B cell (primary cell): Measurements from ENCODE around the gene TSC22D4. TPM values are rescaled to one million over a fixed set of nuclear protein-coding genes. Genes with fewer than 3 reads are reported as not detected.
A peak's percentile ranks its signal among the peaks of the same experiment; 100 is the strongest.

Experiments
- ATAC-seq: fragments of 200-7000 bp; cut with Tn5 transposase; one replicate; pipeline ENCODE4 v1.10.0; 2021; ENCODE audit warnings: low read depth, mild to moderate bottlenecking, moderate number of reproducible peaks, moderate library complexity
- CTCF ChIA-PET: fragments of 350-600 bp; sonication (Branson Sonifier 250); formaldehyde crosslinking; loops from one replicate; lab custom pipeline; 2021; ENCODE audit warnings: antibody characterized with exemption, inconsistent platforms; lab: Charles Lee
- POLR2A ChIA-PET: fragments of 350-600 bp; sonication (Branson Sonifier 250); formaldehyde crosslinking; loops from one replicate; lab custom pipeline; 2021; ENCODE audit warnings: antibody characterized with exemption; lab: Charles Lee
- DNase-seq: peaks from one replicate; pipeline ENCODE4 v3.0.0; 2013
- H2AFZ ChIP-seq: 2 replicates; pipeline ENCODE4 v1.6.1; 2012; ENCODE audit warnings: mild to moderate bottlenecking, low read depth, low read length; ENCODE audit not compliant: insufficient read depth, poor library complexity, severe bottlenecking
- H3K27ac ChIP-seq, 2 donors: 1 replicate in 1 of 2; 2 replicates in 1 of 2; pipeline ENCODE4 v1.5.1; 2012 to 2013; ENCODE audit warnings: low read length in 2 of 2, mild to moderate bottlenecking in 2 of 2, moderate library complexity in 1 of 2
- H3K27me3 ChIP-seq, 4 experiments: fragments of 200-600 bp in 1 of 4; sonication (generic) in 1 of 4; replicated peaks in 1 of 4; 1 replicate in 2 of 4; 2 replicates in 2 of 4; pipeline versions ENCODE4 v1.6.1 to v1.7.0; 2013 to 2016; ENCODE audit warnings: low read length in 3 of 4, mild to moderate bottlenecking in 2 of 4, mixed read lengths in 1 of 4, moderate library complexity in 1 of 4; ENCODE audit not compliant: insufficient read depth in 4 of 4, control insufficient read depth in 3 of 4; ENCODE audit errors: control extremely low read depth in 1 of 4
- H3K36me3 ChIP-seq, 2 experiments: replicated peaks in 1 of 2; 1 replicate in 1 of 2; 2 replicates in 1 of 2; pipeline versions ENCODE4 v1.6.1 to v1.7.1; 2013; ENCODE audit warnings: low read length in 1 of 2; ENCODE audit not compliant: insufficient read depth in 2 of 2, control insufficient read depth in 1 of 2; ENCODE audit errors: control extremely low read depth in 1 of 2, extremely low read depth in 1 of 2
- H3K4me1 ChIP-seq, 2 donors: fragments of 200-600 bp in 1 of 2; sonication (generic) in 1 of 2; 1 replicate in 1 of 2; 2 replicates in 1 of 2; pipeline versions ENCODE4 v1.5.1 to v1.6.1; 2013 to 2017; ENCODE audit warnings: low read length in 2 of 2; ENCODE audit not compliant: control insufficient read depth in 2 of 2, insufficient read depth in 2 of 2
- H3K4me2 ChIP-seq: replicated peaks from 2 replicates; pipeline ENCODE3; 2012; ENCODE audit warnings: mild to moderate bottlenecking, low read depth, low read length; ENCODE audit not compliant: poor library complexity, severe bottlenecking
- H3K4me3 ChIP-seq, 5 experiments: fragments of 200-600 bp in 1 of 5; sonication (generic) in 1 of 5; 1 replicate in 3 of 5; 2 replicates in 2 of 5; pipeline versions ENCODE4 v1.5.1 to v1.7.0; 2011 to 2016; ENCODE audit warnings: low read length in 4 of 5, mild to moderate bottlenecking in 4 of 5, low read depth in 2 of 5, control low read depth in 1 of 5, moderate library complexity in 1 of 5; ENCODE audit not compliant: insufficient read depth in 1 of 5; ENCODE audit errors: control extremely low read depth in 1 of 5, extremely low read depth in 1 of 5
- H3K79me2 ChIP-seq: fragments of 200-600 bp; sonication (generic); one replicate; pipeline ENCODE4 v1.6.0; 2016; ENCODE audit warnings: low read length; ENCODE audit not compliant: control insufficient read depth, insufficient read depth
- H3K9ac ChIP-seq: fragments of 200-600 bp; sonication (generic); 2 replicates; pipeline ENCODE4 v1.6.1; 2017; ENCODE audit warnings: mild to moderate bottlenecking, low read length, moderate library complexity
- H3K9me3 ChIP-seq, 3 donors: one replicate each; pipeline versions ENCODE4 v1.6.1 to v1.7.1; 2013; ENCODE audit warnings: low read length in 2 of 3; ENCODE audit not compliant: control insufficient read depth in 2 of 3, insufficient read depth in 1 of 3; ENCODE audit errors: control extremely low read depth in 1 of 3
- H4K20me1 ChIP-seq: 2 replicates; pipeline ENCODE4 v1.6.0; 2012; ENCODE audit warnings: mild to moderate bottlenecking, low read length; ENCODE audit not compliant: insufficient read depth, control insufficient read depth, poor library complexity, severe bottlenecking
- H3K27ac Mint-ChIP-seq: one replicate; pipeline ENCODE4 v1.8.0; 2021; ENCODE audit warnings: mixed read lengths
- H3K27me3 Mint-ChIP-seq: one replicate; pipeline ENCODE4 v1.8.0; 2021; ENCODE audit warnings: mixed read lengths
- H3K4me1 Mint-ChIP-seq: one replicate; pipeline ENCODE4 v1.8.0; 2021; ENCODE audit warnings: mixed read lengths
- H3K4me3 Mint-ChIP-seq: one replicate; pipeline ENCODE4 v1.8.0; 2021; ENCODE audit warnings: mixed read lengths
- H3K9me3 Mint-ChIP-seq: one replicate; pipeline ENCODE4 v1.8.0; 2022; ENCODE audit warnings: mixed read lengths; ENCODE audit not compliant: insufficient read depth
- CTCF ChIP-seq: fragments of 200-600 bp; IDR thresholded peaks from one replicate; pipeline ENCODE4 v1.8.0; 2022; ENCODE audit warnings: antibody characterized with exemption, mild to moderate bottlenecking
- EZH2 ChIP-seq: IDR thresholded peaks from 2 replicates; pipeline ENCODE4 v1.6.1; 2012; ENCODE audit warnings: borderline replicate concordance, low read depth, mild to moderate bottlenecking, moderate library complexity, low read length; ENCODE audit not compliant: insufficient read depth, poor library complexity, severe bottlenecking
- WGBS: methylation state at CpG from one replicate; pipeline ENCODE4 v1.1.5; 2013; ENCODE audit warnings: missing lambda C conversion rate; ENCODE audit not compliant: insufficient coverage; 5-methylcytosine and 5-hydroxymethylcytosine counted together
- intact Hi-C: fragments of 100-400 bp; cut with micrococcal nuclease; formaldehyde crosslinking; loops from one replicate; pipeline ENCODE4 v1.10.0; 2022
- polyA plus RNA-seq: library from polyadenylated mRNA; depleted of rRNA; stranded (reverse); fragments of >200 nt; gene quantifications from 2 replicates; pipeline ENCODE4 v1.2.3, GENCODE V29; 2012
- total RNA-seq, 2 donors: library from RNA; stranded (reverse); fragments of 120-200 nt in 1 of 2; gene quantifications; 1 replicate in 1 of 2; 2 replicates in 1 of 2; pipeline versions ENCODE4 v1.2.3 to v1.2.4, GENCODE V29; 2013 to 2022

The TSC22D4 gene
- total and polyA plus RNA-seq, 2 donors (not counting 1 experiment from before 2014, with no cell fraction given) = 80.2 to 92.8 TPM

- Histone ChIP-seq H3K9me3 (no peaks in the 10 kb centered on the region), H3K36me3 (peaks cover 5 to 30% of the 10 kb centered on the region in 2 experiments), H3K4me3 (peak overlapping the region in 2 of 5 experiments; percentile 89 to 96), H3K79me2 (peaks cover 39% of the 10 kb centered on the region), H2AFZ (no peak overlapping the region), H4K20me1 (peaks cover 44% of the 10 kb centered on the region), H3K27me3 (no peaks in the 10 kb centered on the region), H3K4me1 (peaks cover 28 to 49% of the 10 kb centered on the region in 2 donors), H3K4me2 (peak overlapping the region; percentile 95), H3K27ac (peak overlapping the region in 1 of 2 donors; percentile 91), H3K9ac (peak overlapping the region; percentile 88)
- Mint-ChIP-seq H3K27ac (peak overlapping the region; percentile 88), H3K4me1 (peaks cover 56% of the 10 kb centered on the region), H3K9me3 (no peaks in the 10 kb centered on the region), H3K4me3 (peak overlapping the region; percentile 87), H3K27me3 (no peaks in the 10 kb centered on the region)
- ChIA-PET CTCF (interaction anchor here (0.6 to 1.1 kb wide), 3 partner anchors 20 to 151 kb away, joined by 3 read pairs; partner anchors contain the start of genes FBXO24 and LRCH4), POLR2A (interaction anchor here (0.6 kb wide), 1 partner anchor 46 kb away, joined by 6 read pairs; no protein-coding TSS in a partner anchor)
- TF ChIP-seq CTCF = no peak
- no peak for TF ChIP-seq EZH2
- ATAC-seq (no peak), DNase-seq (peak; percentile 48)
- WGBS = 88% methylated on average over 15 of the region's 22 CpGs
- intact Hi-C loops = no loop called here
Observed at GRCh38 chr7:100434297-100435144, 44.5 kb downstream of the TSC22D4 start.
